Stimulated activated CD8-positive, alpha-beta memory T cell treated with anti-CD3 and anti-CD28 coated beads, Interleukin-15, amount 100 ng/mL, for 48 hours (primary cell): ENCODE results near the gene CYP2A7.
"Not testable (repeated sequence)": the region's sequence is repeated elsewhere in the genome, so short reads cannot be mapped to it uniquely, and the experiment has no call there.

Experiments used
- DNase-seq, 2 donors: peaks; one replicate each; pipeline ENCODE4 v3.0.0-alpha.2; 2020; ENCODE audit warnings: low read depth in 2 of 2

CYP2A7 gene

GRCh38 chr19:40899964-40900363 lies 17.9 kb upstream of the CYP2A7 start:
- DNase-seq = not testable (repeated sequence)

- not testable (repeated sequence) for DNase-seq
Observed at GRCh38 chr19:40896843-40897789, 15.1 kb upstream of the CYP2A7 start.

- DNase-seq = no peak
Observed at GRCh38 chr19:40896418-40896796, 14.4 kb upstream of the CYP2A7 start.

- DNase-seq = no peak
Observed at GRCh38 chr19:40893112-40893511, 11.1 kb upstream of the CYP2A7 start.

GRCh38 chr19:40889366-40889765 lies 7.3 kb upstream of the CYP2A7 start:
- no peak for DNase-seq

GRCh38 chr19:40888191-40888590 lies 6.2 kb upstream of the CYP2A7 start:
- DNase-seq = no peak

GRCh38 chr19:40884187-40884931 lies 2.3 kb upstream of the CYP2A7 start:
- not testable (repeated sequence) for DNase-seq

- not testable (repeated sequence) for DNase-seq
Observed at GRCh38 chr19:40879349-40879748, 2.7 kb downstream of the CYP2A7 start.

GRCh38 chr19:40875526-40875951 lies 6.5 kb downstream of the CYP2A7 start:
- DNase-seq = peak; percentile 73 to 81

GRCh38 chr19:40874874-40875273 lies 7.2 kb downstream of the CYP2A7 start:
- DNase-seq = not testable (repeated sequence)

GRCh38 chr19:40873873-40874272 lies 8.2 kb downstream of the CYP2A7 start:
- DNase-seq = not testable (repeated sequence)

- DNase-seq = no peak
Observed at GRCh38 chr19:40872209-40872608, 9.8 kb downstream of the CYP2A7 start.

GRCh38 chr19:40867701-40868100 lies 14.3 kb downstream of the CYP2A7 start:
- DNase-seq = no peak

GRCh38 chr19:40864739-40865496 lies 17.1 kb downstream of the CYP2A7 start:
- not testable (repeated sequence) for DNase-seq

- DNase-seq = no peak
Observed at GRCh38 chr19:40862785-40863184, 19.2 kb downstream of the CYP2A7 start.

GRCh38 chr19:40862333-40862732 lies 19.7 kb downstream of the CYP2A7 start:
- no peak for DNase-seq

- no peak for DNase-seq
Observed at GRCh38 chr19:40858109-40858508, 23.9 kb downstream of the CYP2A7 start.

GRCh38 chr19:40852467-40853152 lies 29.4 kb downstream of the CYP2A7 start:
- DNase-seq = not testable (repeated sequence)

- not testable (repeated sequence) for DNase-seq
Observed at GRCh38 chr19:40850277-40850676, 31.8 kb downstream of the CYP2A7 start, which contains the start of gene CYP2A6. Gene CYP2A6 (minus strand): TSS chr19:40850447. CDS start chr19:40850426, 21 bp downstream.

GRCh38 chr19:40846722-40847121 lies 35.3 kb downstream of the CYP2A7 start:
- DNase-seq = not testable (repeated sequence)

GRCh38 chr19:40843653-40844052 lies 38.4 kb downstream of the CYP2A7 start:
- DNase-seq = peak; percentile 67
